HG02642 (cell line): ENCODE data around the gene MRPS6.

Source experiments
- ATAC-seq: cut with Tn5 transposase; IDR thresholded peaks from one replicate; pipeline ENCODE4 v1.9.1; 2021; ENCODE audit warnings: mild to moderate bottlenecking; ENCODE audit not compliant: unreplicated experiment, poor library complexity

MRPS6 gene

GRCh38 chr21:34129901-34130715 is 56.7 kb downstream of the MRPS6 start:
- no peak for ATAC-seq

- no peak for ATAC-seq
These were observed 57.3 kb downstream of the MRPS6 start for GRCh38 chr21:34130716-34130985.

- no peak for ATAC-seq
These were observed 58.2 kb downstream of the MRPS6 start for GRCh38 chr21:34131586-34131985.

- ATAC-seq, result no peak
These were observed 58.8 kb downstream of the MRPS6 start for GRCh38 chr21:34132202-34132601.

GRCh38 chr21:34132926-34133325 is 59.5 kb downstream of the MRPS6 start:
- no peak for ATAC-seq

- no peak for ATAC-seq
These were observed 60.0 kb downstream of the MRPS6 start for GRCh38 chr21:34133392-34133791.

DNA sequence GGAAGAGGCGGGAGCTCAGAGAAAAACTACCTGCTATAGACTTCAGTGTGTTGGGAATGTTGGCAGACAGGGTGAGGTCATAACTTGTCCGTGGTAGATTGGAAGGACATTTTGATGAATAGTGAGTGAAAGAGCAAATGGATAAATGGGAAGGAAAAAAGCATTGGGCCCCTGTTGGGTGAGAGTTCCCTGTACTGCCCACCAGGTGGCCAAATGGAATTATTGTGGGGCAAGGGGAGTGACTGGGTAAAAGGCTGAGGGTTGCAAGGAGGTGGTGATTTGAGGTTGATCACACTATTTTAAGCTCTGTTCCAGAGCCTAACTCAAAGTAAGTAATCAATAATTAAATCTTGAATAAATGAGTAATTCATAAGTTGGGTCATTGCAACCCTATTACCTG is 60.4 kb downstream of the MRPS6 start:
- no peak for ATAC-seq

GRCh38 chr21:34135330-34135729 is 62.0 kb downstream of the MRPS6 start:
- ATAC-seq, result no peak

DNA sequence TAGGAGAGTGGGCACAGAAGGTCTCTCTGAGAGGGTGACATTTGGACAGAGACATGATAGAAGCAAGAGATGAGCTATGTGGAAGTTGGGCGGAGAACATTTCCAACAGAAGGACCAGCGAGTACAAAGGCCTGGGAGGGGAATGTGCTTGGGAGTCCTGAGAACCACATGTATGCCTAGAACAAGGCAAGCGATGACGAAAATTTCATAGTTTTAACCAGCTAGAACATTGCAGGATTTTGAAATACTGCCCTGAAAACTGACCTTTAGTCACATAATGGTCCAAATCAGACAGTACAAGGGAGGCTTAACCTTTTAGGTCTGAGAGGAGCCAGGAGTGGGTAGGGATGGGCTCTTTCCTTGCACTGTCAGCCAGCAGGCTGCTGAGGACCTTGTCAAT is 68.0 kb downstream of the MRPS6 start:
- no peak for ATAC-seq

DNA sequence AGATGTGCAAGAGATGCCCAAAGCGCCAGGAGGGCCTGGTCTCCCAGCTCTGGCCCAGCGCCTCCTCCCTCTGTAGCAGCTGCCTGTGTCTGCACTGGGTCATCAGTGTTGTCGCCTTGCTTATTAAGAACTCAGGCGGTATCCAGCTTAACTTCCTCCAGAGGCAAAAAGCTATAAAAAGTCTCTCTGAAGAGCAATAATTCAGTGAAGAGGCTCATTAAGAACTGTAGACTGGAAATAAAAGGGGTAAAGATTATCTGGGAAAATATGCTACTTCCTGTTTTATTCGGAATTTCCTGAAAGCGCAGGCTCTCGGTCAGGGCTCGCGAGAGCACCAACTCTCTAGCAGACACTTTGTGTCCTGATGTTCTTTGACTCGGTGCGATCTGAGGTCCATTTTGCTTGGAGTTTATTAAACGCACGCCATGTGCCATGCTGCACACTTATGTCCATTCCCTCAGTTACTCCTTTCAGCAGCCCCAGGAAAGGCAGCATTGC is 70.4 kb downstream of the MRPS6 start:
- no peak for ATAC-seq

- ATAC-seq, result no peak
These were observed 70.8 kb downstream of the MRPS6 start for GRCh38 chr21:34144224-34144623.

GRCh38 chr21:34147792-34148418 is 74.5 kb downstream of the MRPS6 start:
- ATAC-seq, result no peak

- ATAC-seq, result no peak
These were observed 75.0 kb downstream of the MRPS6 start for GRCh38 chr21:34148419-34148804.

- ATAC-seq, result no peak
These were observed 75.6 kb downstream of the MRPS6 start for GRCh38 chr21:34148826-34149558.

GRCh38 chr21:34152500-34152899 is 79.1 kb downstream of the MRPS6 start:
- no peak for ATAC-seq

DNA sequence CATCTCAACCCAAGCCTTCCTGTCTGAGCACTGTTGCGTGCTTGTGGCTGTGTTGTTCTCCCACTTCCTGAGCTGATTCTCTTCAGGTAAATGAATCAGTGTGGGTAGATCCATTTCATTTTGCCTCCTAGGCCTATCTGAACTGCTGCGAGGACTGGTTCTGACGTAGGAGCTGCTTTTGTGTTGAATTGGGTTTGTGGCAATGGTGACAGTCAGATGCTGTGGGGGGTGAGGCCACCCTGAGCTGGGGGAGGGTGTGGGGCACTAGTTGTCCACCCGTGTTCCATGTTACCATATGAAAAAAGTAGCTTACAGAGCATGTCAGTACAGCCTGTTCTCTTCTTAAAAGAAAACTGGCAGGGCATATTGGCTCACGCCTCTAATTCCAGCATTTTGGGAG is 81.5 kb downstream of the MRPS6 start:
- no peak for ATAC-seq

DNA sequence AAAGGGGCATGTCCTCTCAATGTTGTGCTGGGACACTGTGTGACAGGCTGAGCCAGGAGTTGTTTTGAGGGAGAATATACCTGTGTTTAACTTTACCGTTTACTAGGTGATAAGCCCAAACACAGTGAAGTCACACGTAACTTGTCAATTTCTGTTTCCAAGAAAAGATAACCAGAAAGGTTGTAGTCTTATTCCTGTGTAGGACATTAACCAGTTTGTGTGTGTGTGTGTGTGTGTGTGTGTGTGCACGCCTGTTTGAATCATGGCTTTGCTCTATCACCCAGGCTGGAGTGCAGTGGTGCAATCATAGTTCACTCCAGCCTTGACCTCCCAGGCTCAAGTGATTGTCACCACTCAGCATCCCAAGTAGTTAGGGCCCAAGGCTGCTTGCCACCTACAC is 83.6 kb downstream of the MRPS6 start:
- ATAC-seq, result no peak

DNA sequence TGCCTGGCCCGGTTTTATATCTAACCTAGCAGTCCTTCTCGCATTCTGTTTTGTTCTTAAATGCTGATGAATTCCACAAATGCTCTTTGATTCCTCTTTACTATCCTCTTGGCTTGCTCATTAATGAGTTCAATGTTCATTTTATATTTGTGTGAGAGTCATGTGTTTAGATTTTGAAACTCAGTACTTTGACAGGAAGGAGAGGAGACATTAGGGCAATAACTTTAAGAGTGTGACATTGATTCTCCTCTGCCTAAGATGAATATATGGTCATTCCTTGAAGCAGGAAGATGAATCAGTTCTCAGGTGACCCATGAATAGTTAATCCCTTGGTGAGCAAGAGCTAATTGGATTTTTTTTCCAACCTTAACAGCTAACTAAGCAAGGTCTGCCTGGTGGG is 84.1 kb downstream of the MRPS6 start:
- no peak for ATAC-seq

GRCh38 chr21:34158866-34159835 is 85.8 kb downstream of the MRPS6 start:
- no peak for ATAC-seq

DNA sequence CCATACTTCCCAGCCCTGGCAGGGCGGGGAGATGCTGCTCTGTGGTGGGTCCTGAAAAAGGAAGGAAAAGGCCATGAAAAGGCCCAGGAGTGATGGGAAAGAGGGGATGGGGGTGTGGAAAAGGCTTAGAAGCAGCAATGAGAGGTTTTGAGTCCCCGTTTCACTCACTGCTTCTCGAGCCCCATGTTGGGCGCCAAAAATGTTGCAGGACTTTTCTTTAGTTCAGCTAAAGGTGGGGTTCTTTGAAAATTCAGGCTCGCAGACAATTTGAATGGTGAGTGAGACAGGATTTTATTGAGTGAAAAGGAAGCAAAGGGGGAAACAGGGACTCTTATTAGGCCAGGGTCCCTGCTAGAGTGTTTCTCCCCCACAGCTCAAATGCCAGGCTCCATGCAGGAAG is 93.1 kb downstream of the MRPS6 start:
- no peak for ATAC-seq
